AG08396 (cell line): ENCODE data around the gene AP3B2.

ENCODE experiments used
- DNase-seq: peaks from one replicate; pipeline ENCODE4 v3.0.0; 2012; ENCODE audit warnings: low spot score, mixed read lengths

The AP3B2 gene

DNA sequence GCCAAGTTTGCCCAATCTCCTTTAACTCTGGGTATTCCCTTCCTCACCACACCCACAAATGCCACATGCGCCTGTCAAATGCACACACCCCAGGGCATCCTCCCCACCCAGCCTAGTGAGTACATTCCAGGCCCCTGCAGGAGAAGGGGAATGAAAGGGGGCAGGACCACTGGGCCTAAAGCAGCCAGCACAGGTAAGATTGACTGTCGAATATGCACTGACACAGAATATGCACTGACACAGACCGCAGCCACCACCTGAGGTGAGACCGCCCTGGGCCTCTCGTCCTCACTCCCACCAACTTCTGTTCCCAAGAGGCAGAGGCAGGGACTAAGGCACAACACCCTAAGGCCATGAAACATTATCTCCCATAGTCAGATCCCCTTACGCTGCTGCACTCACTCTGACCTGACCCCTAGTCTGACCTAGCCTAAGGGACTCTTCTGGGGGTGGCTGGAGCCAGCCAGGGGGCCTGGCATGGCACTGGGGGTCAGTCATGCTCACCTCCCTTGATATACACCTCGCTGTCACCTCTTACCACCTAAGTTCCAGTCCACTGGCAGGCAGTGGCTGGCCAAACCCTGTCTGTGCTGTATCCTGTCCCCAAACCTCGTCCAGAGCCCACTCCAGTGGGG is 10.8 kb downstream of the AP3B2 start:
- DNase-seq, result no peak

DNA sequence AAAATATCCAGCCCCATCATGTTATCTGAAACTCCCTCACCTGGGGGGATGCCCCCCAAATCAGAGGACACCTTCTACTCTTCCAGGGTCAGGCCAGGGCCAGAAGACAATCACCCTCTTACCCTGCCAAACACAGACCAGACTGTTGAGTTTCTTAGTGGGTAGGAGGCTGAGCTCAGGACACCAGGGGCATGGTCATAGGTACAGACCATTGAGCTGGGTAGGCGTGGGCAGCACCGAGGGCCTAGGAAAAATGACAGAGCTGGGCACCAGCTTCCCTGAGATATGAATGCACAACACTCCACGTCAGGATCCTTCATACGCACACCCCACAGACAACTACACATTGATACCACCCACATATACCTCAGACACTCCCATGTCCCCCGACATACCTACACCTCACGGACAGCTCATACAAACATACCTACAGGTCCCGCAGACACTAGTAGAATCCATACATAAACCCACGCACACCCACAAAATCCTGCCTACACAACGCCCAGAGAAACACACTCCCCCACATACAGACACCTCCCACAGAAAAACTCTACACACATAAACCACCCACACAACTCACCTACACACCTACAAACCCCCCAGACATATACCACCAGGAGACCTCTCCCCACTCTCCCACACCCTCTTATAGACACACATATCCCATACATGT is 11.8 kb downstream of the AP3B2 start:
- DNase-seq, result no peak

DNA sequence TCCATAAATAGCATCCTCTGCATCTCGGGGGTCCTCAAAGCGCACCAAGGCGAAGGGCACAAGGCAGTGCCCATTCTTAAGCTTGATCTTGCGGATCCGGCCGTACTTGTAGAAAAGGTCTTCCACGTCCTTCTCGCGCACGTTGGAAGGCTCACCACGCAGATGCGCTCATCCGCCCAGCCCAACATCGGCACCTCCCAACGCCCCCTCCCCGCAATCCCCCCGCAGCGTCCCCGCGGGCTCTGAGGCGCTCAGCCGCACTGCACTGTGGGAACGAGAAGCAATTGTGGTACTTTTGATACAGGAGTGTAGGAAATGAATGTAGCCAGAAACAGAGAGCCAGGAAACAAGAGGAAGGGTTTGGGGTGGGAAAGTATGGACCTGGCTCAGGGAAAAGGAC is 17.5 kb downstream of the AP3B2 start:
- no peak for DNase-seq

DNA sequence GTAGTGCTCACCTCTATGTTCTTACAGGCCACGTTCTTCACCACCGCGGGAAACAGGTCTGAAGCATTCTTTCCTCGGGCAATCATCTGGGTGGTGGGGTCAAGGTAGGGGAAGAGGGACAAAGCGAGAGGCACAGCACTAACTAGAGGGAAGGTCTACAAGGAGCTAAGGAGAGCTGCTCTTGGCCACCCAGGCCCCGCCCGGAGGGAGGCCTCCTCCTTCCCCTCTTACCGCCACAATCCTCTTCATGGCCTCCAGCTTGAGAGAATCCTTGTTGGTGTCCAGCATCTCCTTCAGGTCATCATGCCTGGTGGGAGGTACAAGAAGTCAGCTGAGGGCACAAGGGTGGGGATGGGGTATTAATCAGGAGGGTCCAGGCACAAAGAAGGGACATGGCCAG is 20.5 kb downstream of the AP3B2 start:
- no peak for DNase-seq

DNA sequence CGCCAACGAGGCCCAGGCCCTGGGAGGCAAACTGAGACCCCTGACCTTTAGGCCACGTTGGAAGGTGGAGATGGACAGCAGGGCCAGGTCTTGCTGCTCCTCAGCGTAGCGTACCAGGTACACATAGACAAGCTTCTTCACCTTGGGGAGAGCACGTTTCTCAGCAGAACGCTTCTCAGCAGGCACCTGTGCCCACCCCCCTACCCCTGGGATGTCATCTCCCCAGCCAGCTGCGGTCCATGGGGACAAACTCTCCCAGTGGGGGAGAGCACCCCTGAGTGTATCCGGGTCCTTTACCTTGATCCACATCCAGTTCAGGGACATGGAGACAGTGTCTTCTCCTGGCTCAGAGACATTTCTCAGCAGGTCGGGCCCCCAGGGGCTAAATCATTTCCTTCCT is 21.0 kb downstream of the AP3B2 start:
- DNase-seq, result no peak

DNA sequence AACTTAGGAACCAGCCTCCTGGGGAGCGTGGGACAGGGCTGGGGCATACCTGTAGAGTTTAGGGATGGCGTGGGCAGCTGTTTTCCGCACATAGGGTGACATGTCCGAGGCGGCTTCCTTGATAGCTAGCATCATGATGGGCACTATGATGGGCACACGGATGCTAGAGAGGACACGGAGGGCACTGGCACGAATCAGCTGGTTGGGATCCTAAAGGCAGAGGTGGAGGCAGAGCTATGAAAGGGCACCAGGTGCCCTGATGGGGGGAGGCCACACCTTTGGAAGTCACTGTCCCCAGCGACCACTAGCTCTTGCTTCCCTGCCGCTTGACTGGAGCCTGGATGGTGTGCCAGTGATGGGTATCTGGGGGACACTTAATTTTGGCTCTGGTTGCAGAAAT is 28.3 kb downstream of the AP3B2 start:
- DNase-seq, result no peak

DNA sequence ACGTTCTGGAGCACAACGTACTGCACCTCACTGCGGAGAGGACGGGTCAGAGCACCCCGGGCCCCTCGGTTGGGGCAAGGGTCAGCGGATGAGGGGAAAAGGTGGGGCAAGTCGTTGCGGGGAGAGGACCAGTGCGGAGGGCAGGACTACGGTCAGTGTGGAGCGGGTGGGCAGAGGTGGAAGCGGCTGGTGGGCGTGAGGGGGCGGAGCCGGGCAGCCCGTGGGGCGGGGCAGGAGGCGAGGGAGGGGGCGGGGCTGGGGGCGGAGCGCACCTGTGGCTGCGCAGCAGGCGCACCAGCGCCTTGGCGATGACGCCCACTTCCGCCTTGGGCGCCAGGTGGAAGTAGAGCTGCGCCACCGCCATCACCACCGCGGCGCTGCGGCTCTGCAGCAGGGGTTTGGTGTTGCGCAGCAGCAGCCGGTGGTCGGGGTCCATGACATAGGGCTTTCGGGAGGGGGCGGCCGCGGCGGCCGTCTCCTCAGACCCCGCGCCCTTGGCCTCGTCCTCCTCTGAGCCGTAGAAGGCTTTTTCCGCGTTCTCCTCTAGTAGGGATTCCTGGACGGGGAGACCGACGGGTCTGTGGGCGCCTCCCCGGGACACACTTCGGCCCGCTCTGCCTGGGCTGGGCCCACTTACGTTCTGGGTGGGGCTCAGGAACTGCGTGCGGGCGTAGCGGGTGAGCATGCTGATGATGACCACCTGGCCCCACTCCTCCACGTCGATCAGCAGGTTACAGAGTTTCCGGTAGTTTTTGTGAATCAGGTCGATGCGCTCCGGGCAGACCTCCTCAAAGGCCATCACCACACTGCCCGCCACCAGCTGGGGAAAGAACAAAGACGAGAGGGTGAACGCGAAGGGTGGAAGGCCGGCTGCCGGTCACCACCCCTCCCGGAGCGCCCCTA is 29.2 kb downstream of the AP3B2 start:
- DNase-seq, result no peak

DNA sequence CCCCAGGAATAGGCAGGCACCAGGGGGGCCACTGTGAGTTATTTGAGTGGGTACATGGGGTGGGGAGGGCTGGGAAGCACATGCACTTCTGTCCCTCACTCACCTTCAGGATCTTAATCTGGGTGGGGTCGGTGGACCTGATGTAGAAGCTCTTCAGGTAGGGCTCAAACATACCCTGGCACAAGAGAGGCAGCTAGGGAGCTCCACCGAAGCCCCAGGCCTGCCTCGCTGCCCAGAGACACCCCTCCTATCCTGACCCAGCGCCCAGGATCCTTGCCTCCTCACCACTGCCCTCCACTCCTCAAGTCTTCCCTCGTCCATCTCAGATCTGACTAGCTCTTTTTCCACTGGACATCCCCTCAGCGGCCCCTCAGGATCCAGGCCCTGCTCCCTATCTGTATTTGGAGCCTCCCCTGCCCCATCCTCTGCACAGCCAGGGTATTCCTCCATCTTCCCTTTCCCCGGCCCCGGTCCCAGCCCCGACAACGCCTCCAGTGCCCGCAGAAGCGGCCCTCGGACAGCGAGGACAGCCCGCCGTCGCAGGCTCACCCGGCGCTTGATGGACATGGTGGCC is 30.0 kb downstream of the AP3B2 start:
- DNase-seq, result no peak

DNA sequence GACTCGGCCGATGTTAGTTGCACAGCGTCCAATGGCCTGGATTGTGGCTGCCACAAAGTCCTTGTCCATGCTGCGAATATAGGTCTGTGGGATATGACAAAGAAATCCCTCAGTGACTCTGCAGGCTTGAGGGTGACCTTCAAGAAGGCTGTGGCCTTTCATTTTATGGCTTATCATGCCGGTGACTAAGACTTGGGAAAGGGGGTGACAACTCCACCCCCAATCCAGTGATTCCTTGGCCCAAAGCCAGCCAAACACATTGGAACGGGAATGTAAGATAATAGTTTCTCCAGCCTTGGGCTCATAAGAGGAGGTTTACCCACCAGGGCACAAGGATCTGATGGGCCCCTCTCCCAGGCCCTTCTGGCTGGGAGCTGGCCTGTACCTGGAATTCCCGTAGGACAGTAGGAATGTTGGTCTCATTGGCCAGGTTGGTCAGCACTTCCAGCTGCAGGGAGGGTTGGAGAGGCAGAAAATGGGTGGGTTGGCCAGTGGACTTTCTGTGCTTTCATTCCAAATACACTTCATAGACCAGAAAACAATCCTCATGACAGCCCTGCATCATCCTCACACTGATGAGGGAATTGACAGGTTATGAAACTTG is 31.9 kb downstream of the AP3B2 start:
- no peak for DNase-seq

DNA sequence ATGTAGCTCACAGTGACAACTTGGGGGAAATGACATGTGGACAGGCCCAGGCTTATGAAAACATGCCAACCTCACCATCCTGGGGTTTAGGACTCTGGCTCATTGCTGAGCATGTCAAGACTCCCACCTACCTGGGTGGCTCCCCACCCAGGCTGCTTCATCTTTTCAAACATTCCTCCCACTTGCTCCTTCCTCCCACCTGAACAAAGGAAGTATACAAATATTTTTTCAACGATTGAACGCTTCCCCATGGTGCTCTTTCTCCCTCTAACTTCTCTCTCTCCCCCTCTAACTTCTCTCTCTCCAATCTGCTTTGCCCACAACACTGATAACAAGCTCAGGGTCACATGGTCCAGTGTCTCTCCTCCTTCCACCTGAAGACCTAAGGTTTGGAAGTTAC is 34.8 kb downstream of the AP3B2 start:
- DNase-seq, result no peak

DNA sequence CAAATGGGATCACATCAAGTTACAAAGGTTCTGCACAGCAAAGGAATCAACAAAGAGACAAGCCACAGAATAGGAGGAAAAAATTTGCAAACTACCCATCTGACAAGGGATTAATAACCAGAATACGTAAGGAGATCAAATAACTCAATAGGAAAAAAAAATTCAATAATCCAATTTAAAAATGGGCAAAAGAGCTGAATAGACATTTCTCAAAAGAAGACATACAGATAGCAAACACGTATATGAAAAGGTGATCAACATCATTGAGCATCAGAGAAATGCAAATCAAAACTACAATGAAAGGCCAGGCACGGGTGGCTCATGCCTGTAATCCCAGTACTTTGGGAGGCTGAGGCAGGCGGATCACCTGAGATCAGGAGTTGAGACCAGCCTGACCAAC is 39.0 kb downstream of the AP3B2 start:
- no peak for DNase-seq

DNA sequence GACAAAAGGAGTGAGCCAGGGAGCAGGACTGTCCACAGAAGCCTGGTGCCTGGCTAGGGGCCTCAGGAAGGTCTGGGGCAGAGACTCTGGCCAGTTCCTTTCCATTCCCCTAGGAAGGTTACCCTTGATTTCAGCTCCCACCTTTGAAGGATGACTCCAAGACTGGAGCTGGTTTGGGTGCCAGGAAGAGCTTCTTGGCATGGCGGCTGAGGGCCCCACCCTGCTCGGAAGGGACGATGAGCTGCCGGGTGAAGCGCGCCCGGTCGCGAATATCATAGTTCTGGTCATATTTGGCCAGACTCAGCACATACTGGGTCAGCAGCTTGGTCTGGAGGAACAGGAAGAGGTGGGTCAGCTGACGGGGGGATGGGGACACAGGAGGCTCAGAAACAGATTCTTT is 43.1 kb downstream of the AP3B2 start:
- DNase-seq, result no peak

DNA sequence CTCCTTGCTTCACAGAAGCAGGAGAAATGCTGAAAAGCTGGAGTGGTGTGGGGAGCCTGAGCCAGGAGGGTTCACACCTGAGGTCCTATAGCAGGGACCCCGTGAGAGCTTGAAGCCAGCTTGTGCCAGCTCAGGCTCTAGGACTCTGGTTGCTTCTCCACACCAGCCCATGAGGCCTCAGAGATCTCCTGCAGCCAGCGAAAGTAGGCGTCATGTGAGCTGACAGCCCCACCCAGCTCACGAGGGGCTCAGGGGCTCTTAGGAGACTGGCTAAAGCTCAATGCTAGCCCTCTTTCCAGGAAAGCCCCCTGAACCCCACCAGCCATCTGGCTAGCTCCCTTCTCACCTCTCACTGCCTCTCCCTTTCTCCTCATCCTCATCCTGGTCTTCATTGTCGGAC is 45.7 kb downstream of the AP3B2 start:
- DNase-seq, result no peak

DNA sequence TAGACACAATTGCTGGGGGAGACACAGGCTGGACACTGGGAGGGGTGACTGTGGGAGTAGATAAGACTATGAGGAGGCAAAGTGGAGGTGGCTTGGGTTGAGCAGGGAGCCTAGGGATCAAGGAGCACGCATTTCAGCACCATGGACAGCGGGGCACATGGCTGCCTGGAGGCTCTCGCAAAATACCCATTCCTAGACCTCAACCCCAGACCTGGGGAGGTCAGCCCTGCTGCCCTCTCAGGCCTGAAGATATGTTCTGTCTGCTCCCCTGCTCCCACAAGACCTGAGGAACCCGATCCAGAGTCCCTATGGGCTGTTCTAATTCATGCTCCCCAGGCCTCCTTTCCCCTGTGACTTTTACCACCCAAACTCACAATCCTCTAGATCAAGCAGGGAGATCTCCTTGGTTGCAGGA is 46.5 kb downstream of the AP3B2 start:
- DNase-seq, result peak; percentile 72

DNA sequence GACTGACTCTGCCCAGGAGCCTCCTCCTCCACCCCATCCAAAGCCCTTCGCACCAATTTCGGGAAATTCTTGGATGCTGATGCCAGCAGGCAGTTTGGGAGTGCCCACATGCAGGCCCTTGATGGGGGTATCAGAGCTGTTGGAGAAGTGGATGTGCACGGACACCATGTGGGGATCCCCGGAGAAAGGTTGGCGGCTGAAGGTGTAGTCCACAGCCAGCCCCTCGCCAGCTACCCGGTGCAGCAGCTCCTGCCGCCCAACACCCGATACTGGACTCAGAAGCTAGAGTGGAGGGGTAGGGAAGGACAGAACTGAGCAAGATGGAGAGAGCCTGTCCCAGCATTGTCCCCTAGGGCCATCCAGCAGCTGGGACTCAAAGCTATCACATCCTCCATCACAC is 47.0 kb downstream of the AP3B2 start:
- DNase-seq, result no peak

DNA sequence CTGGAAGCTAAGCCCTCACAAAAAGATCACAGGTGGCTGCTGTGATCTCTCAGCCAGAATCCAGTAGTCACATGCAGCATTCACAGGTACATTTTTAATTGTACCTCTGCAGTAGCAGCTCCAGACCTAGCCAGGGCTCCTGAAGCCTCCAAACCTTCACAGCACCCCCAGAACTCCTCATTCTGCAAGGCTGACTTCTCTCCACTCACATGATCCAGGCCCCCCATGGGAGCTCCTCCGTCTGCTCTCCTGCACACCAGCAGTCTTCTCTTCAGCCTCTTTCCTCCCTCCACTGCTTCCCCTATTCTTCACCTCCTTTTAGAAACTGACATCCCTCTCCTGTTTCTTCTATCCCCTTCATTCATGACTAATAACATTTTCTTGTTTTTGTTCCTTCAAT is 49.3 kb downstream of the AP3B2 start:
- DNase-seq, result no peak

DNA sequence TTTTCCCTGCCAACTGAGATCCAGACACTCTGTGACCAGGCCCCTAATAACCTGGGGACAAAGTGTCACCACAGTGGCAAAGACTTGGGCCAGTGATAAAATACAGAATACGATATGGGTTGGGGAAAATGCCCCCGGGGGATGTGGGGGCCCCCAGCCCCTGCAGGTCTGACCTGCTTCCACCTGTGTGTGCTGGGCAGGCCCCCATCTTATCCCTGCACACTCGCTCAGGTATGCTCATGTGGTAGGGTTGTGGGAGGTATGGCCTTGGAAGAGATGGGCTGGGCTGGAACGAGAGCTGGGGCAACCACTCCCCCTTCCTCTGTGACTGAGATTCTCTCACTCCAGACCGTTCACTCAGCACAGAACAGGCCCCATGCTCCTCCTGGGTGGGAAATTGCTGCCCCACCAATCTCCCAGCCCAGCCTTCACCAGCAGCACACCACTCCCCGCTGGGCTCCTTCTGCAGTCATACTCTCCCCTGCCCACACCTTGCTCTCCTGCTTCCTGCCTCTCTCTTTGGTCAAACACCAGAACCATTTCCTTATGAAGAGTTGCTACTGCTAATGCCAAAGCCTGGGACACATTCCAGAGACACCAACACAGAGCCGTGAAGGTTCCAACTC is 52.9 kb downstream of the AP3B2 start:
- no peak for DNase-seq

DNA sequence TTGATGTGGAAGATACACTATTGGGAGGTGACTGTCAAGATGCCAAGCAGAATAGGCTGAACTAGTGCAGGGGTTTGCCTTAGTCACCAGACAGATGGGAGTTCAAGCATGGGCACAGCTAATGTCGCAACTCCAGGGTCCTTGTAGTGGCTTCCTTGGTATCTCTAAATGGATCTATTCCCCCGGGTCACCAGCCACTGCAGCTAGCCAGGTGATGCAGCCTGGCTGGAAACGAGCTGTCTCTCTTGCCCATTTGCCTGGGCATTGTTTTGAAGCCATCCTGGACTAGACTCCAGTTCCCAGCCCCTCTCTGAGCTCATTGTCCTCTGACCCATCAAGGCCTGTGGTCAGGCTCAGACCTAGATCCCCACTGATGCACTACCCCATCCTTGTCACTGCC is 54.1 kb downstream of the AP3B2 start:
- no peak for DNase-seq

DNA sequence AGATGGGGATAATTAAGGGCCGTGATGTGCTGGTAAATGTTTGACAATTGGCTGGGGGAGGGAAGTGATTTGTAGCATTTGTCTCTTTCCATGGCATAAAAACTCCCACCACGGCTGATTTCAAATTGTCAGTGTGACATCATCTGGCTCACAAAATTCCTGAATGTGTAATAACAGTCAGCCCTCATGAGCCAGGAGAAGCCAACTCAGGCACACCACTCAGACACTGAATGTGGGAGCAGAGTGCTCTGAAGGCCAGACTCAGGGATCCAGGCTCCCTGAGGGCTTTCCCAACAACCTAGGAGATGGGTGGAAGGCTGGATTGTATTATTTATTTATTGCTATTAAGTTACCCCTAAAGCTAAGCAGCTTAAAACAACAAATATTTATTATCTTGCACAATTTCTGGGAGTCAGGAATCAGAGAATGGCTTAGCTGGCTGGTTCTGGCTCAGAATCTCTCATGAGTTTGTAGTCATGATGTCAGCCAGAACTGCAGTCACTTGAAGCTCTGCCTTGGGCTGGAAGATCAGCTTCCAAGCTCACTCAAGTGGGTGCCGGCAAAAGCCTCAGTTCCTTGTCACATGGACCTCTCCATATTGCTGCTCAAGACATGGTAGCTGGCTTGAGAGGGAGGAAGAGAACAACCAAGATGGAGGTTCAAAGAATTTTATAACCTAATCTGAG is 56.0 kb downstream of the AP3B2 start:
- no peak for DNase-seq

DNA sequence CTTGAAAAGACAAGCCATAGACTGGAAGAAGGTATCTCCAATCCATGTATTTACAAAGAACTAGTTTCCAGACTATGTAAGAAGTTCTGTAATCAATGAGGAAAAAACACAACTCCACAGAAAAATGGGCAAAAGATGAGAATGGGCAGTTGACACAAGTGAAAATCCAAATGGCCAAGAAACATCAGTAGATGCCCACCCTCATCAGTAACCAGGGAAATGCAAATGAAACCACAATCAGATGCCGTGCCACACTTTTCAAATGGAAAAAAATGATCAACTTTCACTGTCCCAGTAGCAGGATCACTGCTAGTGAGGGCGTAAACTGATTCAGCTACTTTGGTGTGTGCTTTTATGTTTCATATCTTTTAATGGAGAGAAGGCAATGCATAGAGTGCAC is 58.0 kb downstream of the AP3B2 start:
- DNase-seq, result no peak

DNA sequence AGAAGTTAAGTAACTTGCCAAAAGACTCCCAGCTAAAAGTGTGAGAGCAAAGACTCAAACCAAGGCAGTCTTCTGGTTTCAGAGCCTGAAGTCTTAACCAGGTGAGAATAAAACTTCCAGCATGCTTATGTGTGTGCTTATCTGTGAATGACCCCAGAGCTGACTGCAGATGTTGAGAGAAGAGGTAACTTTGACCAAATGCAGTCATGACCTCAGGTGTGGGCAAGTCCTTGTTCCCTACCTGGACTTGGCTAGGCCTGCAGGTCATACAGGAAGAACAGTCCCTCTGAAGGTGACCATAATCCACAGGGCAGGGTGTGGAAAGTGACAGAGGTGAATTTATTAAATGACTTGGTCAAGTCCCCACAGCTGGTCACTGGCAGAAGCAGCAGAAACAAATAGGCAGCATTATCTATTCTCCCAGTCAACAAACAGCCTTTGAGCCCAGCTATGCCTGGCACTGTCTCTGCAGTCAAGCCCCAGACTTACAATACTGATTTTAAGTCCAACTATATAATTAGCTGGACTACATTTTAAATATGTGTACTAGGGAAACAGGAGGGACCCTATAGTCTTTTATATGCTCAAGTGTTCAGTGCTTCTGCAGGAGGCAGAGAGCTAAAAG is 59.5 kb downstream of the AP3B2 start:
- DNase-seq, result no peak
